ENCODE measurements around the gene BABAM2.

- TF ChIP-seq CTCF (IDR thresholded peaks at IDR 0.05; ENCODE audit: low read depth, low read length, missing input control) (no peak), RXRA (IDR thresholded peaks at IDR 0.05) (no peak), GABPA (IDR thresholded peaks at IDR 0.05 in 1 of 2, conservative IDR thresholded peaks at IDR 0.05 in 1 of 2) (no peak), SP1 (IDR thresholded peaks at IDR 0.05) (no peak), FOXA1 (IDR thresholded peaks at IDR 0.05) (no peak)
Measured at GRCh38 chr2:27915191-27915590, 24.7 kb downstream of the BABAM2 start.

All from liver (tissue), 3 donors.